Measurements from ENCODE around the gene CLMN. TPM values are rescaled to one million over a fixed set of nuclear protein-coding genes. Genes with fewer than 3 reads are reported as not detected.

Gene CLMN
- total and polyA plus RNA-seq, 2 experiments from 2014 or later = 3.2 to 5.7 TPM

- TF ChIP-seq, protein P1, sequence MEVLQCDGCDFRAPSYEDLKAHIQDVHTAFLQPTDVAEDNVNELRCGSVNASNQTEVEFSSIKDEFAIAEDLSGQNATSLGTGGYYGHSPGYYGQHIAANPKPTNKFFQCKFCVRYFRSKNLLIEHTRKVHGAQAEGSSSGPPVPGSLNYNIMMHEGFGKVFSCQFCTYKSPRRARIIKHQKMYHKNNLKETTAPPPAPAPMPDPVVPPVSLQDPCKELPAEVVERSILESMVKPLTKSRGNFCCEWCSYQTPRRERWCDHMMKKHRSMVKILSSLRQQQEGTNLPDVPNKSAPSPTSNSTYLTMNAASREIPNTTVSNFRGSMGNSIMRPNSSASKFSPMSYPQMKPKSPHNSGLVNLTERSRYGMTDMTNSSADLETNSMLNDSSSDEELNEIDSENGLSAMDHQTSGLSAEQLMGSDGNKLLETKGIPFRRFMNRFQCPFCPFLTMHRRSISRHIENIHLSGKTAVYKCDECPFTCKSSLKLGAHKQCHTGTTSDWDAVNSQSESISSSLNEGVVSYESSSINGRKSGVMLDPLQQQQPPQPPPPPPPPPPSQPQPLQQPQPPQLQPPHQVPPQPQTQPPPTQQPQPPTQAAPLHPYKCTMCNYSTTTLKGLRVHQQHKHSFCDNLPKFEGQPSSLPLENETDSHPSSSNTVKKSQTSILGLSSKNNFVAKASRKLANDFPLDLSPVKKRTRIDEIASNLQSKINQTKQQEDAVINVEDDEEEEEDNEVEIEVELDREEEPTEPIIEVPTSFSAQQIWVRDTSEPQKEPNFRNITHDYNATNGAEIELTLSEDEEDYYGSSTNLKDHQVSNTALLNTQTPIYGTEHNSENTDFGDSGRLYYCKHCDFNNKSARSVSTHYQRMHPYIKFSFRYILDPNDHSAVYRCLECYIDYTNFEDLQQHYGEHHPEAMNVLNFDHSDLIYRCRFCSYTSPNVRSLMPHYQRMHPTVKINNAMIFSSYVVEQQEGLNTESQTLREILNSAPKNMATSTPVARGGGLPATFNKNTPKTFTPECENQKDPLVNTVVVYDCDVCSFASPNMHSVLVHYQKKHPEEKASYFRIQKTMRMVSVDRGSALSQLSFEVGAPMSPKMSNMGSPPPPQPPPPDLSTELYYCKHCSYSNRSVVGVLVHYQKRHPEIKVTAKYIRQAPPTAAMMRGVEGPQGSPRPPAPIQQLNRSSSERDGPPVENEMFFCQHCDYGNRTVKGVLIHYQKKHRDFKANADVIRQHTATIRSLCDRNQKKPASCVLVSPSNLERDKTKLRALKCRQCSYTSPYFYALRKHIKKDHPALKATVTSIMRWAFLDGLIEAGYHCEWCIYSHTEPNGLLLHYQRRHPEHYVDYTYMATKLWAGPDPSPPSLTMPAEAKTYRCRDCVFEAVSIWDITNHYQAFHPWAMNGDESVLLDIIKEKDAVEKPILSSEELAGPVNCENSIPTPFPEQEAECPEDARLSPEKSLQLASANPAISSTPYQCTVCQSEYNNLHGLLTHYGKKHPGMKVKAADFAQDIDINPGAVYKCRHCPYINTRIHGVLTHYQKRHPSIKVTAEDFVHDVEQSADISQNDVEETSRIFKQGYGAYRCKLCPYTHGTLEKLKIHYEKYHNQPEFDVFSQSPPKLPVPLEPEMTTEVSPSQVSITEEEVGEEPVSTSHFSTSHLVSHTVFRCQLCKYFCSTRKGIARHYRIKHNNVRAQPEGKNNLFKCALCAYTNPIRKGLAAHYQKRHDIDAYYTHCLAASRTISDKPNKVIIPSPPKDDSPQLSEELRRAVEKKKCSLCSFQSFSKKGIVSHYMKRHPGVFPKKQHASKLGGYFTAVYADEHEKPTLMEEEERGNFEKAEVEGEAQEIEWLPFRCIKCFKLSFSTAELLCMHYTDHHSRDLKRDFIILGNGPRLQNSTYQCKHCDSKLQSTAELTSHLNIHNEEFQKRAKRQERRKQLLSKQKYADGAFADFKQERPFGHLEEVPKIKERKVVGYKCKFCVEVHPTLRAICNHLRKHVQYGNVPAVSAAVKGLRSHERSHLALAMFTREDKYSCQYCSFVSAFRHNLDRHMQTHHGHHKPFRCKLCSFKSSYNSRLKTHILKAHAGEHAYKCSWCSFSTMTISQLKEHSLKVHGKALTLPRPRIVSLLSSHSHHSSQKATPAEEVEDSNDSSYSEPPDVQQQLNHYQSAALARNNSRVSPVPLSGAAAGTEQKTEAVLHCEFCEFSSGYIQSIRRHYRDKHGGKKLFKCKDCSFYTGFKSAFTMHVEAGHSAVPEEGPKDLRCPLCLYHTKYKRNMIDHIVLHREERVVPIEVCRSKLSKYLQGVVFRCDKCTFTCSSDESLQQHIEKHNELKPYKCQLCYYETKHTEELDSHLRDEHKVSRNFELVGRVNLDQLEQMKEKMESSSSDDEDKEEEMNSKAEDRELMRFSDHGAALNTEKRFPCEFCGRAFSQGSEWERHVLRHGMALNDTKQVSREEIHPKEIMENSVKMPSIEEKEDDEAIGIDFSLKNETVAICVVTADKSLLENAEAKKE (CRISPR knock-in tag; IDR thresholded peaks at IDR 0.05) = no peak
- TF ChIP-seq CREB1 (CRISPR knock-in tag; IDR thresholded peaks at IDR 0.05; ENCODE audit: low read depth) = no peak
Measured at GRCh38 chr14:95332641-95333040, 12.9 kb upstream of the CLMN start (continued).

- DNase-seq (ENCODE audit: low spot score) = no peak
- peaks cover 10% of the 10 kb centered on the region for H3K27me3 Mint-ChIP-seq (ENCODE audit: insufficient read depth, low read depth, poor library complexity)
- H3K27ac Mint-ChIP-seq = no peak overlapping the region
- H3K9me2 ChIP-seq (ENCODE audit: insufficient read depth) = peaks cover 11% of the 10 kb centered on the region; the same call in 1 of the 2 replicates
- H3K36me3 Mint-ChIP-seq (ENCODE audit: low read depth) = no peaks in the 10 kb centered on the region; the same call in 2 of the 3 replicates
- H4K20me1 ChIP-seq (replicated peaks; ENCODE audit: insufficient read depth) = no peaks in the 10 kb centered on the region
- no peaks in the 10 kb centered on the region for H3K36me3 ChIP-seq (ENCODE audit: insufficient read depth)
- no peak overlapping the region for H3K27ac ChIP-seq (ENCODE audit: low read depth)
- no peak overlapping the region for H3K4me3 Mint-ChIP-seq
- no peak overlapping the region for H2AFZ ChIP-seq
- H3K4me1 ChIP-seq (ENCODE audit: insufficient read depth) = no peaks in the 10 kb centered on the region
- no peak for ATAC-seq
- no peaks in the 10 kb centered on the region; the same call in 1 of the 3 replicates for H3K9me3 Mint-ChIP-seq
- no peak overlapping the region for H3K4me2 ChIP-seq
- H3K27me3 ChIP-seq (ENCODE audit: insufficient read depth) = no peaks in the 10 kb centered on the region
- no peak overlapping the region for H3K4me3 ChIP-seq
- H3F3A ChIP-seq (replicated peaks; ENCODE audit: low read depth) = no peaks in the 10 kb centered on the region
- H3K4me1 Mint-ChIP-seq = no peaks in the 10 kb centered on the region; the same call in 1 of the 3 replicates
- no peaks in the 10 kb centered on the region for H3K79me2 ChIP-seq (replicated peaks; ENCODE audit: insufficient read depth)
- TF ChIP-seq NANOG (IDR thresholded peaks at IDR 0.05; ENCODE audit: borderline replicate concordance) (no peak), CREB1 (CRISPR knock-in tag; IDR thresholded peaks at IDR 0.05; ENCODE audit: low read depth) (no peak), EZH2phosphoT487 (IDR thresholded peaks at IDR 0.05; ENCODE audit: unreplicated experiment) (no peak), STAT1 (IDR thresholded peaks at IDR 0.05; ENCODE audit: unreplicated experiment) (no peak)
- TF ChIP-seq, protein P2, sequence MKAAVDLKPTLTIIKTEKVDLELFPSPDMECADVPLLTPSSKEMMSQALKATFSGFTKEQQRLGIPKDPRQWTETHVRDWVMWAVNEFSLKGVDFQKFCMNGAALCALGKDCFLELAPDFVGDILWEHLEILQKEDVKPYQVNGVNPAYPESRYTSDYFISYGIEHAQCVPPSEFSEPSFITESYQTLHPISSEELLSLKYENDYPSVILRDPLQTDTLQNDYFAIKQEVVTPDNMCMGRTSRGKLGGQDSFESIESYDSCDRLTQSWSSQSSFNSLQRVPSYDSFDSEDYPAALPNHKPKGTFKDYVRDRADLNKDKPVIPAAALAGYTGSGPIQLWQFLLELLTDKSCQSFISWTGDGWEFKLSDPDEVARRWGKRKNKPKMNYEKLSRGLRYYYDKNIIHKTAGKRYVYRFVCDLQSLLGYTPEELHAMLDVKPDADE (IDR thresholded peaks at IDR 0.05) = no peak
- TF ChIP-seq, protein P1 (CRISPR knock-in tag; IDR thresholded peaks at IDR 0.05) = no peak
Measured at GRCh38 chr14:95331708-95332408, 12.2 kb upstream of the CLMN start.
